GM19395 (cell line): ENCODE measurements around the gene CYTH1.

ENCODE experiments used
- ATAC-seq: cut with Tn5 transposase; IDR thresholded peaks from one replicate; pipeline ENCODE4 v1.9.1; 2021; ENCODE audit warnings: mild to moderate bottlenecking, moderate library complexity; ENCODE audit not compliant: unreplicated experiment

Gene CYTH1

GRCh38 chr17:78806451-78806850 is 24.4 kb upstream of the CYTH1 start:
- ATAC-seq: no peak

GRCh38 chr17:78805301-78805700 is 23.2 kb upstream of the CYTH1 start:
- ATAC-seq: no peak

- no peak for ATAC-seq
These were observed 22.7 kb upstream of the CYTH1 start for GRCh38 chr17:78804777-78805176.

GRCh38 chr17:78803186-78803845 is 21.2 kb upstream of the CYTH1 start:
- ATAC-seq: no peak

DNA sequence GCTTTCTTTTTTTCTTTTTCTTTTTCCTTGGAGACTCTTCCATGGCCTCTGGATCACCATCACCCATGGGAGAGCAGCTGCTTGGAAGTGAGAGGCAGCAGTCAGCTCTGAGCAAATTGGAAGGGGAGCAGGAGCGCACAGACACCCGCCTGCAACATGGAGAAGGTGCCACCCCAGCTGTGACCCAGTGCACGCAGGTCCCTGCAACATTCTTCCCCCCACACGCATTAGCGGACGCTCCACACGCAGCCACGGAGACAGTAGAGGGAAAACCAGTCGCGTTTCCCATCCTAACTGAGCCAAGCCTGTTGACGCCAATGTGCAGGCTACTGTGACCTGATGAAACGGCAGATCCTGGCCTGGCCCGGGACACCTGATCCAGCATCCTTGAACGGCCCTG is 20.4 kb upstream of the CYTH1 start:
- no peak for ATAC-seq

DNA sequence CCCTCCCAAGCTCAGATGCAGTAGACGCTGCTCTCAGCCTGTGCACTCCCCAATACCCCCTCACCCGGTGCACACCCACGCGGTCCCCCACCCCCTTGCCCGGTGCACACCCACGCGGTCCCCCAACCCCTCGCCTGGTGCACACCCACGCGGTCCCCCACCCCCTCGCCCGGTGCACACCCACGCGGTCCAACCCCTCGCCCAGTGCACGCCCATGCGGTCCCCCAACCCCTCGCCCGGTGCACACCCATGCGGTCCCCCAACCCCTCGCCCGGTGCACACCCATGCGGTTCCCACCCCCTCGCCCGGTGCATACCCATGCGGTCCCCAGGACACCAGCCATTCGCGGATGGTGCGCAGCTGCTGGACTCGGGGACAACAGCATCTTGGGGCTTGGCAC is 19.9 kb upstream of the CYTH1 start:
- no peak for ATAC-seq

DNA sequence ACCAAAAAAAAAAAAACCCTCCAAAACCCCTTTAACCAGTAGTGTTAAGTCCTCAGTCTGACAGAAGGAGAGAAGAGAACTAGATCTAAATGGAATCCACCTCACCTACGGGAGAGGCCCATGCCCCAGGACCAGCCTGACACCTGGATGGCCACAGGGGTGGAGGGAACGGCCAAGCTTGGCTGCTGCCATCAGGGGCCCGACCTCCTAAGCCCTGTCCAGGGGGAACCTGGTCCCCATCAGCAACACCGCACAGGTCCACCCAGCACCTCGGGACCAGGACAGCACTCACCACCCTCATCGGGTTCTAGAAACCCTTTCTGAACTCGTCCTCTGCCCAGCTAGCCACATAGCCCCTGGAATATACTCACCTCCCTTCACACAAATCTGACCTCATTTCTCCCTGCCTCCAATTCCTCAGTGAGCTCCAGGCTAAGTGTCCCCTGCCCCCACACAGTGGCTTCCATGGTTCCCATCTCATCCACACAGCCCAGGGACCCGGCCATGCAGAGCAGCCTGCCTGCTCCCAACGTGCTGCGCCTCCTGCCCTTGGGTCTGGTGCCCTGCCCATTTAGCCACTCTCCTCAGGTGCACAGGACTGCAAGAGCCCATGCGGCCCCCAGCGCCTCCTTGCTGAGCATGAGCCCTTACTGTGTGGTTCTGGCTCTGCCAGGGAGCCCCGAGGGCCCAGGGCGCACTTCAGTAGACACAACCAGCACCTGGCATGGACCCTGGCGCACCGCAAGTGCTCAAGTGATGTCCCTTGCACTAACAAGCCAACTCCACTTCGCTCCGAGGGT is 18.3 kb upstream of the CYTH1 start:
- no peak for ATAC-seq

GRCh38 chr17:78798695-78799559 is 16.9 kb upstream of the CYTH1 start:
- ATAC-seq: no peak

DNA sequence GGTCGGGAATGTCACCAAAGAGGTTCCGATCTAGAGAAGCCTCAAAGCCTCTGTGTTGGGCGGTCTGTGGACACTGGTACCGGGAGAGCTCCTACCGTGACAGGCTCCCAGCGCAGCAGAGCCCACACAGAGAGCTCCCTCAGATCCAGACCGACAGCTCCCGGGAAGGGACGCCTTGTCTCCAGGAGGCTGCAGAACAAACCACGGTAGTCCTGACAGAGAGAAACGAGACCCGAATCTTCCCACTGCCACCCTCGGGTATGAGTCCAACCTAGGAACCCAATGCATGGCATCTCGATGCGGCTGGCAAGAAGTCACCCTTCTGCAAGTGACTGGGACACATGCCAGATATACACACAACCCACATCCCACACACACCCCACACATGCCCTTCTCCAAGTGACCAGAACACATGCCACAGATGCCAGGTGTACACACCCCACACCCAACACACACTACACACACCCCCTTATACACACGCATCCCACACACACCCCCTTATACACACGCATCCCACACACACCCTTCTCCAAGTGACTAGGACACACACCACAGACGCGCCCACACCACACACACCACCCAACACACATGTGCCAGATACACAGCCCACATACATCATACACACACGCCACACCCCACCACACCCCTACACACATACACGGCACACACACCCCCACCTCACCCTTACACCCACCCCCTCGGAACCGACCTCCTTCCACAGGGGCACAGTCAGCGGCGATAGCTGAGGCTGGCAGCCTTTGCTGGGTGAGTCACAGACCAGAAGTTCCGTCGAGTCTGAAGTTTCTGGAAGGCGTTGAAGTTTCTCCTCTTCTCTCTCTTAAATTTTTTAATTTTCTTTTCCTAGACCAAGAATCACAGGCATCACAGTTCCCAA is 15.9 kb upstream of the CYTH1 start:
- no peak for ATAC-seq

- no peak for ATAC-seq
These were observed 15.1 kb upstream of the CYTH1 start for GRCh38 chr17:78797213-78797612.

DNA sequence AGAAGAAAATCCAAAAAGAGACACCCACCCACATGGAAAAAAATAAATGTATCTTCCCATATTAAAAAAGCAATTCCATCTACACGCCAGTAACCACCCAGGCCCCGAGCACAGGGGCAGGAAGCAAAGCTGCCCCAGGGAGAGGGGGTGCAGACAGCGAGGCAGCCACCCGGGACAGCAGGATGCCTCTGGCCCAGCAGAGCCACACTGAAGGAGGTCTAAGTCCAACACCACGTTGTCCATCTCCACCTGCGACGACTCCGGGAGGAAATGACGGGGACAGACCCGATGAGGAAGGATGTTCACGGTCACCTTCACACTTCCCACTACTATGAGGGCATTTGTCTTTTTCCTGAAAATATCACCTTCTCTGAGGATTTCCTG is 14.4 kb upstream of the CYTH1 start:
- no peak for ATAC-seq

GRCh38 chr17:78795861-78796516 is 13.9 kb upstream of the CYTH1 start:
- ATAC-seq: no peak

DNA sequence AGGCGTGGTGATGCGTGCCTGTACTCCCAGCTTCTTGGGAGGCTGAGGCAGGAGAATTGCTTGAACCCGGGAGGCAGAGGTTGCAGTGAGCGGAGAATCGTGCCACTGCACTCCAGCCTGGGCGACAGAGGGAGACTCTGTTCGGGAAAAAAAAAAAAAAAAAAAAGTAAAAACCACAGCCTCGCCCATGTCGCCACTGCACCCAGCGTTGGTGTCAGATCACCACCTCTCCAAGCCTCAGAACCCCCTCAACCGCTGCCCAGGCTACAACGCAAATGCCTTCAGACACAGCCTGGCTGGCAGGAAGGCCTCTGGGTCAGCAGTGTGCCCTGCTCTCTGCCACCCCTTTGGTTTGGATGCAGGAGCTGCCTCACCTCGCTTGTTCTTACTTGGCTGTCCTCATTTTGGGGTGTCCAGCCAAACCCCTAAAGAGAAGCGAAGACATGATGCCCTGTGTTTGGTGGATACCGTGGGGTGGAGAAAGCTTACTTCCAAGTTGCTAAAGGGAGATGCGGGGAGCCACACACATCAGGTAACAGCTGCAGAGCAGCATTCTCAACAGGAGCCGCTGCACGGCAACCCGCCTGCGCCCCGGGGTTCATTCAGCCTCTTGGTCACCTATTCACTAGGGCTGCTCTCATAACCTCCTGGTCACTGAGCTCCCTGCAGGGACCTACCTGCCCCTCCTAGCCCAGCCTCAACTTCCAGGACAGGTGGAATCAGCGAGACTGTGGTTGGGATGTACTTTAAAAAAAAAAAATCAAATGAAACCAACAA is 13.0 kb upstream of the CYTH1 start:
- ATAC-seq: no peak

DNA sequence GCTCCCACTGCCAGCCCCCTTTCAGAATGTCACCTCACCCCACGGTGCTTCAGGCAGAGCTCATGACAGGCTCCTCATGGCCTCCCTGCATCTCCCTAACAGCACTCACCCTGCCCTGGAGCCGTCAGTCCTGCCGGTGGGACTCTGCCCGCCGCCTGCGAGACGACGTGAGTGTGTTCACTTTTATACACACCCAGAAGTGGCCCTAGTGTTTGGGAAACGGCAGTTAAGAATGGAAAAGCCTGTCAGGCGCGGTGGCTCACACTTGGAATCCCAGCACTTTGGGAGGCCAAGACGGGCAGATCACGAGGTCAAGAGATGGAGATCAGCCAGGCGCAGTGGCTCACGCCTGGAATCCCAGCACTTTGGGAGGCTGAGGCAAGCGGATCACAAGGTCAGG is 12.3 kb upstream of the CYTH1 start:
- ATAC-seq: no peak

- no peak for ATAC-seq
These were observed 11.9 kb upstream of the CYTH1 start for GRCh38 chr17:78793968-78794367.

DNA sequence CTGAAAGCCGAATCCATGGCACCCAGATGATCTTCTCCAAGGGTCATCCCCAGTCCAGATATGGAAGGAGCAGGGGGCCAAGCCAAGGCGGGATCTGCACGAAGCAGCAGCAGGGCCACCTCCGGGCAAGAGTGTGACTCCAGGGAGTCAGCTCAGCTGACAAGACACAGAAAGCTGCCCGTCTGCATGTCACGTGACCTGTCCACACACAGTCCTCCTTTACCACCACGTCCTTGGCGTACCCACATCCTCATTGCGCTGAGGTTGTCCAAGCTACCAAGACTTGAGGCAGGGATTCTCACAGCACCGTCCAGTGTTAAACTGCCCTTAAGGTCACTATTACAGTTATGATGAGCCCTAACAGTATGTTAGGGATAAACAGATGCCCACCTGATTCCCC is 11.3 kb upstream of the CYTH1 start:
- no peak for ATAC-seq

GRCh38 chr17:78791840-78792709 is 10.0 kb upstream of the CYTH1 start:
- no peak for ATAC-seq

- no peak for ATAC-seq
These were observed 8.5 kb upstream of the CYTH1 start for GRCh38 chr17:78790552-78790951.
